Panc1 (cell line): ENCODE data around the gene FBXW8. TPM values are rescaled to one million over a fixed set of nuclear protein-coding genes. Genes with fewer than 3 reads are reported as not detected.

Source experiments
- ATAC-seq: fragments of 200-7000 bp; cut with Tn5 transposase; 2 replicates; pipeline ENCODE4 v1.9.1; 2020; ENCODE audit warnings: mild to moderate bottlenecking, moderate library complexity
- BruUV-seq: library from RNA; stranded (reverse); fragments of 400-500 nt; replicated peaks from 2 replicates; lab custom pipeline; 2021; lab: Mats Ljungman, UMichigan
- CTCF ChIA-PET: fragments of 300-600 bp; sonication (Branson Sonifier 250); formaldehyde crosslinking; loops from one replicate; lab custom pipeline; 2022; ENCODE audit warnings: antibody characterized with exemption; lab: Charles Lee
- POLR2A ChIA-PET: fragments of 300-600 bp; sonication (Branson Sonifier 250); formaldehyde crosslinking; loops from one replicate; lab custom pipeline; 2022; ENCODE audit warnings: antibody characterized with exemption; lab: Charles Lee
- DNase-seq: peaks from one replicate; pipeline ENCODE4 v3.0.0-alpha.2; 2010; ENCODE audit warnings: low read depth, low spot score
- H3K27ac ChIP-seq: 2 replicates; pipeline ENCODE4 v1.5.1; 2011; ENCODE audit warnings: mild to moderate bottlenecking, low read length, inconsistent platforms
- H3K27me3 ChIP-seq: fragments of 200-500 bp; sonication (Bioruptor generic); 2 replicates; pipeline ENCODE4 v1.6.0; 2014; ENCODE audit warnings: low read length, inconsistent platforms; ENCODE audit not compliant: control insufficient read depth, insufficient read depth
- H3K36me3 ChIP-seq: fragments of 200-500 bp; sonication (Bioruptor generic); 2 replicates; pipeline ENCODE4 v1.5.1; 2014; ENCODE audit warnings: inconsistent platforms, mild to moderate bottlenecking, low read length, moderate library complexity; ENCODE audit not compliant: control insufficient read depth, insufficient read depth
- H3K4me1 ChIP-seq: 2 replicates; pipeline ENCODE4 v1.5.1; 2011; ENCODE audit warnings: inconsistent platforms, mild to moderate bottlenecking, low read length, moderate library complexity; ENCODE audit not compliant: control insufficient read depth, insufficient read depth
- H3K4me3 ChIP-seq, 2 experiments: 2 replicates each; pipeline ENCODE4 v1.5.1; 2011 to 2012; ENCODE audit warnings: low read depth in 2 of 2, low read length in 2 of 2, mild to moderate bottlenecking in 2 of 2, inconsistent platforms in 1 of 2, moderate library complexity in 1 of 2
- H3K9me3 ChIP-seq: fragments of 200-500 bp; sonication (Bioruptor generic); 2 replicates; pipeline ENCODE4 v1.5.1; 2014; ENCODE audit warnings: low read depth, mild to moderate bottlenecking, inconsistent platforms, low read length, moderate library complexity; ENCODE audit not compliant: control insufficient read depth, insufficient read depth
- CTCF ChIP-seq: fragments of 450-650 bp; IDR thresholded peaks from 2 replicates; pipeline ENCODE4 v1.5.1; 2017; ENCODE audit warnings: mild to moderate bottlenecking
- POLR2AphosphoS5 ChIP-seq: IDR thresholded peaks from 2 replicates; pipeline ENCODE4 v1.6.1; 2012; ENCODE audit warnings: mild to moderate bottlenecking, low read depth, low read length, moderate library complexity
- REST ChIP-seq, 2 experiments: IDR thresholded peaks; 2 replicates each; pipeline ENCODE4 v1.6.1; 2011 to 2012; ENCODE audit warnings: low read depth in 2 of 2, control low read depth in 1 of 2, low read length in 1 of 2, mild to moderate bottlenecking in 1 of 2, moderate library complexity in 1 of 2; ENCODE audit not compliant: insufficient read depth in 1 of 2
- SIN3A ChIP-seq: IDR thresholded peaks from 2 replicates; pipeline ENCODE4 v1.6.1; 2012; ENCODE audit warnings: low read depth, mild to moderate bottlenecking, low read length, moderate library complexity, borderline replicate concordance; ENCODE audit not compliant: insufficient read depth
- TCF7L2 ChIP-seq: IDR thresholded peaks from 2 replicates; pipeline ENCODE4 v1.6.1; 2011; ENCODE audit warnings: mild to moderate bottlenecking, low read depth, low read length, inconsistent platforms
- in situ Hi-C: cut with HindIII; loops from 2 replicates; pipeline ENCODE4 v1.10.0; 2016; ENCODE audit warnings: low sequenced_read_pairs, low pct_unique_long_range_greater_than_20kb
- intact Hi-C: fragments of 100-400 bp; cut with micrococcal nuclease; formaldehyde crosslinking; loops from one replicate; pipeline ENCODE4 v1.10.0; 2022; ENCODE audit not compliant: unreplicated experiment
- total RNA-seq: library from RNA; stranded (reverse); gene quantifications from one replicate; pipeline ENCODE4 v1.2.1, GENCODE V29; 2021; ENCODE audit not compliant: unreplicated experiment

FBXW8 gene
- total RNA-seq, 1 experiment from 2014 or later = 18.0 TPM

- no peaks in the 10 kb centered on the region for H3K9me3 ChIP-seq
- POLR2A ChIA-PET = no interaction called here
- CTCF ChIA-PET = no interaction called here
- no peak for DNase-seq
- BruUV-seq = no TSS peak
- no peaks in the 10 kb centered on the region for H3K4me1 ChIP-seq
- intact Hi-C loops (no loop called here), in situ Hi-C loops (no loop called here)
- ATAC-seq = no peak
- no peak overlapping the region for H3K27ac ChIP-seq
- H3K4me3 ChIP-seq = no peak overlapping the region
- H3K36me3 ChIP-seq = no peaks in the 10 kb centered on the region
- no peak for TF ChIP-seq TCF7L2
- H3K27me3 ChIP-seq = no peaks in the 10 kb centered on the region
Measured at GRCh38 chr12:117014342-117014887, 103.7 kb downstream of the FBXW8 start.

- Histone ChIP-seq H3K4me3 (no peak overlapping the region), H3K9me3 (no peaks in the 10 kb centered on the region), H3K36me3 (no peaks in the 10 kb centered on the region), H3K27me3 (no peaks in the 10 kb centered on the region), H3K4me1 (no peaks in the 10 kb centered on the region), H3K27ac (no peak overlapping the region)
- TF ChIP-seq TCF7L2 (no peak), POLR2AphosphoS5 (no peak), REST (IDR thresholded peaks at IDR 0.05; ENCODE audit: insufficient read depth in 1 of 2, low read depth in 2 of 2, low read length in 1 of 2) (no peak), CTCF (no peak), SIN3A (no peak)
- BruUV-seq = no TSS peak
- ChIA-PET CTCF (interaction anchor here (0.6 kb wide), 1 partner anchor 50 kb away, joined by 3 read pairs; no protein-coding TSS in a partner anchor), POLR2A (interaction anchor here (0.6 kb wide), 1 partner anchor 23 kb away, joined by 3 read pairs; no protein-coding TSS in a partner anchor)
- DNase-seq (no peak), ATAC-seq (no peak)
- in situ Hi-C loops = no loop called here
- intact Hi-C loops = no loop called here
Measured at GRCh38 chr12:117015811-117016210, 105.1 kb downstream of the FBXW8 start.

GRCh38 chr12:117017807-117018206, 107.1 kb downstream of the FBXW8 start:
- POLR2A ChIA-PET = no interaction called here
- TF ChIP-seq CTCF = no peak
- no peak for TF ChIP-seq REST (IDR thresholded peaks at IDR 0.05; ENCODE audit: insufficient read depth in 1 of 2, low read depth in 2 of 2, low read length in 1 of 2)
- TF ChIP-seq SIN3A = no peak
- no peak for TF ChIP-seq POLR2AphosphoS5
- TF ChIP-seq TCF7L2 = no peak
- CTCF ChIA-PET = no interaction called here

More at GRCh38 chr12:117017807-117018206, 107.1 kb downstream of the FBXW8 start:
- Histone ChIP-seq H3K4me3 (no peak overlapping the region), H3K36me3 (no peaks in the 10 kb centered on the region; the same call in 1 of the 2 replicates), H3K9me3 (no peaks in the 10 kb centered on the region), H3K27me3 (no peaks in the 10 kb centered on the region), H3K4me1 (no peaks in the 10 kb centered on the region), H3K27ac (no peak overlapping the region)
- BruUV-seq = no TSS peak
- ATAC-seq = no peak
- in situ Hi-C loops (no loop called here), intact Hi-C loops (no loop called here)
- no peak for DNase-seq
